SJSA1 (cell line): Measurements from ENCODE around the gene RUNX1. TPM values are rescaled to one million over a fixed set of nuclear protein-coding genes. Genes with fewer than 3 reads are reported as not detected.

Source experiments
- DNase-seq, 2 experiments: peaks; one replicate each; pipeline ENCODE4 v3.0.0-alpha.2; 2015 to 2020; ENCODE audit warnings: low spot score in 2 of 2, low read depth in 1 of 2
- H3K27ac ChIP-seq: fragments of 250-450 bp; sonication (Bioruptor Pico); 2 replicates; pipeline ENCODE4 v1.5.1; 2020; ENCODE audit warnings: mild to moderate bottlenecking, moderate library complexity
- H3K27me3 ChIP-seq: fragments of 250-450 bp; sonication (Bioruptor Pico); replicated peaks from 2 replicates; pipeline ENCODE4 v1.5.1; 2020; ENCODE audit warnings: mild to moderate bottlenecking, moderate library complexity
- H3K36me3 ChIP-seq: fragments of 250-450 bp; sonication (Bioruptor Pico); 2 replicates; pipeline ENCODE4 v1.5.1; 2020; ENCODE audit warnings: mild to moderate bottlenecking
- H3K4me1 ChIP-seq: fragments of 250-450 bp; sonication (Bioruptor Pico); replicated peaks from 2 replicates; pipeline ENCODE4 v1.6.1; 2021; ENCODE audit warnings: mild to moderate bottlenecking
- H3K4me3 ChIP-seq: fragments of 250-450 bp; sonication (Bioruptor Pico); 2 replicates; pipeline ENCODE4 v1.5.1; 2020; ENCODE audit warnings: mild to moderate bottlenecking
- H3K9me3 ChIP-seq: fragments of 250-450 bp; sonication (Bioruptor Pico); replicated peaks from 2 replicates; pipeline ENCODE4 v1.5.1; 2020; ENCODE audit warnings: mild to moderate bottlenecking
- total RNA-seq: library from RNA; depleted of rRNA; stranded (reverse); fragments of >200 nt; shearing (Covaris generic); gene quantifications from 2 replicates; pipeline ENCODE4 v1.2.3, GENCODE V29; 2014

The RUNX1 gene
- total RNA-seq, 1 experiment from 2014 or later = 18.0 TPM

GRCh38 chr21:34881839-34882371 lies 167.2 kb downstream of the RUNX1 start:
- peaks cover 86% of the 10 kb centered on the region for H3K36me3 ChIP-seq
- H3K4me3 ChIP-seq = peak overlapping the region; percentile 4; the same call in 1 of the 2 replicates
- H3K27me3 ChIP-seq = no peaks in the 10 kb centered on the region
- no peaks in the 10 kb centered on the region for H3K9me3 ChIP-seq
- peak overlapping the region; percentile 97 for H3K27ac ChIP-seq
- peaks cover 58% of the 10 kb centered on the region for H3K4me1 ChIP-seq
- peak in 1 of 2 experiments; percentile 97 for DNase-seq

GRCh38 chr21:34881421-34881820 lies 167.7 kb downstream of the RUNX1 start:
- DNase-seq = peak; percentile 75 to 94
- H3K4me1 ChIP-seq = peaks cover 63% of the 10 kb centered on the region
- peak overlapping the region; percentile 2; the same call in 1 of the 2 replicates for H3K4me3 ChIP-seq

GRCh38 chr21:34880401-34880800 lies 168.7 kb downstream of the RUNX1 start:
- no peak for DNase-seq
- H3K27me3 ChIP-seq = no peaks in the 10 kb centered on the region
- peaks cover 73% of the 10 kb centered on the region for H3K4me1 ChIP-seq
- H3K4me3 ChIP-seq = no peak overlapping the region
- no peaks in the 10 kb centered on the region for H3K9me3 ChIP-seq
- H3K27ac ChIP-seq = peak overlapping the region; percentile 97
- H3K36me3 ChIP-seq = peaks cover 86% of the 10 kb centered on the region

More at GRCh38 chr21:34881421-34881820, 167.7 kb downstream of the RUNX1 start:
- Histone ChIP-seq H3K27me3 (no peaks in the 10 kb centered on the region), H3K27ac (peak overlapping the region; percentile 97), H3K9me3 (no peaks in the 10 kb centered on the region), H3K36me3 (peaks cover 86% of the 10 kb centered on the region)

- peaks cover 84% of the 10 kb centered on the region for H3K36me3 ChIP-seq
- no peak overlapping the region for H3K4me3 ChIP-seq
- no peaks in the 10 kb centered on the region for H3K27me3 ChIP-seq
- H3K27ac ChIP-seq = peak overlapping the region; percentile 97
- H3K9me3 ChIP-seq = no peaks in the 10 kb centered on the region
- DNase-seq = peak in 1 of 2 experiments; percentile 9
- peaks cover 81% of the 10 kb centered on the region for H3K4me1 ChIP-seq
Measured at GRCh38 chr21:34878940-34879339, 170.2 kb downstream of the RUNX1 start.

- no peaks in the 10 kb centered on the region for H3K27me3 ChIP-seq
- DNase-seq = peak in 1 of 2 experiments; percentile 35
- H3K36me3 ChIP-seq = peaks cover 84% of the 10 kb centered on the region
- peak overlapping the region; percentile 97 for H3K27ac ChIP-seq
- H3K4me1 ChIP-seq = peaks cover 76% of the 10 kb centered on the region
- no peaks in the 10 kb centered on the region for H3K9me3 ChIP-seq
- no peak overlapping the region for H3K4me3 ChIP-seq
Measured at GRCh38 chr21:34878501-34878900, 170.6 kb downstream of the RUNX1 start.

GRCh38 chr21:34877485-34878128 lies 171.5 kb downstream of the RUNX1 start:
- no peak overlapping the region; the same call in 1 of the 2 replicates for H3K27ac ChIP-seq

GRCh38 chr21:34875830-34876229 lies 173.3 kb downstream of the RUNX1 start:
- no peaks in the 10 kb centered on the region for H3K27me3 ChIP-seq
- no peak overlapping the region for H3K4me3 ChIP-seq
- H3K27ac ChIP-seq = peak overlapping the region; percentile 64
- peak; percentile 62 to 82 for DNase-seq
- H3K36me3 ChIP-seq = peaks cover 95% of the 10 kb centered on the region
- H3K9me3 ChIP-seq = no peaks in the 10 kb centered on the region
- H3K4me1 ChIP-seq = peaks cover 58% of the 10 kb centered on the region

More at GRCh38 chr21:34877485-34878128, 171.5 kb downstream of the RUNX1 start:
- no peaks in the 10 kb centered on the region for H3K27me3 ChIP-seq
- no peak for DNase-seq
- H3K9me3 ChIP-seq = no peaks in the 10 kb centered on the region
- H3K4me3 ChIP-seq = no peak overlapping the region
- peaks cover 67% of the 10 kb centered on the region for H3K4me1 ChIP-seq
- peaks cover 84% of the 10 kb centered on the region for H3K36me3 ChIP-seq

GRCh38 chr21:34874684-34875513 lies 174.2 kb downstream of the RUNX1 start:
- Histone ChIP-seq H3K4me1 (peaks cover 54% of the 10 kb centered on the region), H3K9me3 (no peaks in the 10 kb centered on the region), H3K27ac (peak overlapping the region; percentile 64), H3K27me3 (no peaks in the 10 kb centered on the region), H3K4me3 (no peak overlapping the region), H3K36me3 (peaks cover 95% of the 10 kb centered on the region)
- no peak for DNase-seq

- no peak for DNase-seq
- Histone ChIP-seq H3K9me3 (no peaks in the 10 kb centered on the region), H3K36me3 (peaks cover 96% of the 10 kb centered on the region), H3K27me3 (no peaks in the 10 kb centered on the region), H3K4me3 (no peak overlapping the region), H3K27ac (no peak overlapping the region), H3K4me1 (peaks cover 44% of the 10 kb centered on the region)
Measured at GRCh38 chr21:34871026-34871908, 177.8 kb downstream of the RUNX1 start.

- Histone ChIP-seq H3K27me3 (no peaks in the 10 kb centered on the region), H3K27ac (no peak overlapping the region), H3K36me3 (peaks cover 96% of the 10 kb centered on the region), H3K4me1 (peaks cover 44% of the 10 kb centered on the region), H3K4me3 (no peak overlapping the region), H3K9me3 (no peaks in the 10 kb centered on the region)
- DNase-seq = no peak
Measured at GRCh38 chr21:34870246-34870645, 178.9 kb downstream of the RUNX1 start.

GRCh38 chr21:34869545-34869944 lies 179.6 kb downstream of the RUNX1 start:
- no peak for DNase-seq
- Histone ChIP-seq H3K9me3 (no peaks in the 10 kb centered on the region), H3K4me1 (peaks cover 44% of the 10 kb centered on the region), H3K27me3 (no peaks in the 10 kb centered on the region), H3K27ac (no peak overlapping the region), H3K36me3 (peaks cover 96% of the 10 kb centered on the region), H3K4me3 (no peak overlapping the region)

GRCh38 chr21:34867785-34868184 lies 181.3 kb downstream of the RUNX1 start:
- no peaks in the 10 kb centered on the region for H3K9me3 ChIP-seq
- H3K27ac ChIP-seq = no peak overlapping the region
- no peak overlapping the region for H3K4me3 ChIP-seq
- no peak for DNase-seq
- H3K36me3 ChIP-seq = peaks cover 98% of the 10 kb centered on the region
- H3K4me1 ChIP-seq = peaks cover 50% of the 10 kb centered on the region
- no peaks in the 10 kb centered on the region for H3K27me3 ChIP-seq
